HepG2 (cell line): ENCODE data around the gene NOXO1. TPM values are rescaled to one million over a fixed set of nuclear protein-coding genes. Genes with fewer than 3 reads are reported as not detected.

Experiments
- AKAP8 ChIP-seq: sonication (generic); formaldehyde crosslinking; IDR thresholded peaks from 2 replicates; pipeline ENCODE4 v1.5.1; 2020; ENCODE audit warnings: mild to moderate bottlenecking, missing genetic modification reagents
- KDM2A ChIP-seq: sonication (generic); formaldehyde crosslinking; IDR thresholded peaks from 2 replicates; pipeline ENCODE4 v1.4.0; 2020; ENCODE audit warnings: low read depth, missing genetic modification reagents, borderline replicate concordance
- NR2F2 ChIP-seq: IDR thresholded peaks from 2 replicates; pipeline ENCODE4 v1.6.1; 2012; ENCODE audit warnings: low read depth, inconsistent platforms, borderline replicate concordance
- NR2F6 ChIP-seq, 2 experiments: IDR thresholded peaks; 2 replicates each; pipeline ENCODE4 v1.6.1; 2016; ENCODE audit warnings: antibody characterized with exemption in 1 of 2, mild to moderate bottlenecking in 1 of 2
- RARA ChIP-seq: IDR thresholded peaks from 2 replicates; pipeline ENCODE4 v1.6.1; 2016; ENCODE audit warnings: missing genetic modification reagents, missing compliant biosample characterization
- RXRB ChIP-seq: IDR thresholded peaks from 2 replicates; pipeline ENCODE4 v1.6.1; 2016; ENCODE audit warnings: borderline replicate concordance, missing genetic modification reagents, missing compliant biosample characterization
- SCMH1 ChIP-seq: sonication (generic); formaldehyde crosslinking; IDR thresholded peaks from 2 replicates; pipeline ENCODE4 v1.9.0; 2021; ENCODE audit warnings: missing genetic modification reagents, mild to moderate bottlenecking, borderline replicate concordance
- SMAD1 ChIP-seq: sonication (generic); formaldehyde crosslinking; IDR thresholded peaks from 2 replicates; pipeline ENCODE4 v1.4.0; 2020; ENCODE audit warnings: missing genetic modification reagents, low read depth, mild to moderate bottlenecking, borderline replicate concordance
- ZFP90 ChIP-seq: sonication (generic); formaldehyde crosslinking; IDR thresholded peaks from 2 replicates; pipeline ENCODE4 v1.8.0; 2022; ENCODE audit warnings: missing genetic modification reagents, mild to moderate bottlenecking, inconsistent platforms, borderline replicate concordance
- ZNF496 ChIP-seq: sonication (generic); formaldehyde crosslinking; IDR thresholded peaks from 2 replicates; pipeline ENCODE4 v1.8.1; 2023; ENCODE audit warnings: mild to moderate bottlenecking, moderate library complexity, missing genetic modification reagents; ENCODE audit not compliant: insufficient replicate concordance
- ZNF83 ChIP-seq: sonication (generic); formaldehyde crosslinking; IDR thresholded peaks from 2 replicates; pipeline ENCODE4 v1.4.0; 2020; ENCODE audit warnings: missing genetic modification reagents, mild to moderate bottlenecking, borderline replicate concordance
- polyA plus RNA-seq, 8 experiments: library from polyadenylated mRNA; depleted of rRNA in 3 of 8; stranded (reverse) in 7 of 8; unstranded in 1 of 8; fragments of >200 nt; fragmentation: Illumina TruSeq in 4 of 8; extraction: Trizol in 4 of 8; gene quantifications; 2 replicates each; pipeline versions ENCODE4 v1.2.1 to v1.2.3, GENCODE V29; 2011 to 2016; ENCODE audit warnings: low read depth in 4 of 8, missing spikeins in 1 of 8, mixed read lengths in 1 of 8; ENCODE audit not compliant: insufficient read depth in 1 of 8
- total RNA-seq, 5 experiments: library from RNA; depleted of rRNA; stranded (reverse); fragments of >200 nt; fragmentation: Illumina TruSeq; extraction: Trizol; gene quantifications; 2 replicates each; pipeline ENCODE4 v1.2.3, GENCODE V29; 2016; ENCODE audit warnings: low read depth in 1 of 5
- TF ChIP-seq, protein P1 (sequence below): sonication (generic); formaldehyde crosslinking; IDR thresholded peaks from one replicate; pipeline ENCODE4 v1.5.1; 2020; ENCODE audit warnings: mild to moderate bottlenecking, missing genetic modification reagents; ENCODE audit errors: not compliant biosample characterization
- TF ChIP-seq, protein P2 (sequence below): IDR thresholded peaks from 2 replicates; pipeline ENCODE4 v1.6.1; 2018; ENCODE audit warnings: missing genetic modification reagents
- TF ChIP-seq, protein P3 (sequence below): sonication (generic); formaldehyde crosslinking; IDR thresholded peaks from 2 replicates; pipeline ENCODE4 v1.8.0; 2022; ENCODE audit warnings: mild to moderate bottlenecking, missing genetic modification reagents, moderate library complexity
- TF ChIP-seq, protein P4 (sequence below): sonication (generic); formaldehyde crosslinking; IDR thresholded peaks from 2 replicates; pipeline ENCODE4 v1.5.1; 2020; ENCODE audit warnings: missing genetic modification reagents, mild to moderate bottlenecking, borderline replicate concordance

The NOXO1 gene
- total and polyA plus RNA-seq, 2 of the 13 experiments (the other 11 are each of a cell fraction or from before 2014, with no cell fraction given), result 0.69 to 1.4 TPM

DNA sequence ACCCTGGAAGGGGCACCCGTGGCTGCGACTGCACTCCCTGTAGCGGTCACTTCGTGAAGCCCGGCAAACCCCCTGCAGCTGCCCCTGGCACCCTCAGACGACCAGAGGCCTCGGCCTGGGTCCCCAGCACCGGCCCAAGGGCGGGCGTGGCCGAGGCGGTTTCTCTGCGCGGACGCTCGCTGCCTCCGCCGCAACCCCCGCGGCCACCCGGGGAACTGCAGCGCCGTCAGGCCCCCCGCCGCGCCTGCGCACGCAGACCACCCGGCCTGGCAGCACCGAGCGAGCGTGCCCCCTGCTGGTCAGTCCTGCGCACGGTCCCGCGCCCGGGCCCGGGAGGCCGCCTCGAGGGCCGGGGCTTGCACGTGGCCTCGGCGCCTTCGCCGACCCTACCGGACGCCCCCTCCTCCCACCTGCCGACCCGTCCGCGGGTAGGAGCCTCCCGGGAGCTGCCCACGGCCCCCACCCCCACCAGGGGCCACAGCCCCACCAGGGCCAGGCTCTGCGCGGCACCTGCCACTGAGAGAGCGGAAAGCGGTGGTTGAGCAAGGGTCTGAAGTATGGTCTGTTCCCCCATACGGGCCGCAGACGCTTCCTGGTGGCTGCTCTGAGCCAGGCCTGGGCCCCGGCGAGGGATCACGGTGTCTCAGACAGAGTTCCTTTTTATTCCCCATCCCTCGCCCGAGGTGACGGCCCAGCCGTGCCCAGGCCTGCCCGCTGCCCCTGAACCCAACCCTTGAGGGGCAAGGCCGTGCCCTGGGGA is 51.5 kb downstream of the NOXO1 start (continued):
- TF ChIP-seq, protein P1, sequence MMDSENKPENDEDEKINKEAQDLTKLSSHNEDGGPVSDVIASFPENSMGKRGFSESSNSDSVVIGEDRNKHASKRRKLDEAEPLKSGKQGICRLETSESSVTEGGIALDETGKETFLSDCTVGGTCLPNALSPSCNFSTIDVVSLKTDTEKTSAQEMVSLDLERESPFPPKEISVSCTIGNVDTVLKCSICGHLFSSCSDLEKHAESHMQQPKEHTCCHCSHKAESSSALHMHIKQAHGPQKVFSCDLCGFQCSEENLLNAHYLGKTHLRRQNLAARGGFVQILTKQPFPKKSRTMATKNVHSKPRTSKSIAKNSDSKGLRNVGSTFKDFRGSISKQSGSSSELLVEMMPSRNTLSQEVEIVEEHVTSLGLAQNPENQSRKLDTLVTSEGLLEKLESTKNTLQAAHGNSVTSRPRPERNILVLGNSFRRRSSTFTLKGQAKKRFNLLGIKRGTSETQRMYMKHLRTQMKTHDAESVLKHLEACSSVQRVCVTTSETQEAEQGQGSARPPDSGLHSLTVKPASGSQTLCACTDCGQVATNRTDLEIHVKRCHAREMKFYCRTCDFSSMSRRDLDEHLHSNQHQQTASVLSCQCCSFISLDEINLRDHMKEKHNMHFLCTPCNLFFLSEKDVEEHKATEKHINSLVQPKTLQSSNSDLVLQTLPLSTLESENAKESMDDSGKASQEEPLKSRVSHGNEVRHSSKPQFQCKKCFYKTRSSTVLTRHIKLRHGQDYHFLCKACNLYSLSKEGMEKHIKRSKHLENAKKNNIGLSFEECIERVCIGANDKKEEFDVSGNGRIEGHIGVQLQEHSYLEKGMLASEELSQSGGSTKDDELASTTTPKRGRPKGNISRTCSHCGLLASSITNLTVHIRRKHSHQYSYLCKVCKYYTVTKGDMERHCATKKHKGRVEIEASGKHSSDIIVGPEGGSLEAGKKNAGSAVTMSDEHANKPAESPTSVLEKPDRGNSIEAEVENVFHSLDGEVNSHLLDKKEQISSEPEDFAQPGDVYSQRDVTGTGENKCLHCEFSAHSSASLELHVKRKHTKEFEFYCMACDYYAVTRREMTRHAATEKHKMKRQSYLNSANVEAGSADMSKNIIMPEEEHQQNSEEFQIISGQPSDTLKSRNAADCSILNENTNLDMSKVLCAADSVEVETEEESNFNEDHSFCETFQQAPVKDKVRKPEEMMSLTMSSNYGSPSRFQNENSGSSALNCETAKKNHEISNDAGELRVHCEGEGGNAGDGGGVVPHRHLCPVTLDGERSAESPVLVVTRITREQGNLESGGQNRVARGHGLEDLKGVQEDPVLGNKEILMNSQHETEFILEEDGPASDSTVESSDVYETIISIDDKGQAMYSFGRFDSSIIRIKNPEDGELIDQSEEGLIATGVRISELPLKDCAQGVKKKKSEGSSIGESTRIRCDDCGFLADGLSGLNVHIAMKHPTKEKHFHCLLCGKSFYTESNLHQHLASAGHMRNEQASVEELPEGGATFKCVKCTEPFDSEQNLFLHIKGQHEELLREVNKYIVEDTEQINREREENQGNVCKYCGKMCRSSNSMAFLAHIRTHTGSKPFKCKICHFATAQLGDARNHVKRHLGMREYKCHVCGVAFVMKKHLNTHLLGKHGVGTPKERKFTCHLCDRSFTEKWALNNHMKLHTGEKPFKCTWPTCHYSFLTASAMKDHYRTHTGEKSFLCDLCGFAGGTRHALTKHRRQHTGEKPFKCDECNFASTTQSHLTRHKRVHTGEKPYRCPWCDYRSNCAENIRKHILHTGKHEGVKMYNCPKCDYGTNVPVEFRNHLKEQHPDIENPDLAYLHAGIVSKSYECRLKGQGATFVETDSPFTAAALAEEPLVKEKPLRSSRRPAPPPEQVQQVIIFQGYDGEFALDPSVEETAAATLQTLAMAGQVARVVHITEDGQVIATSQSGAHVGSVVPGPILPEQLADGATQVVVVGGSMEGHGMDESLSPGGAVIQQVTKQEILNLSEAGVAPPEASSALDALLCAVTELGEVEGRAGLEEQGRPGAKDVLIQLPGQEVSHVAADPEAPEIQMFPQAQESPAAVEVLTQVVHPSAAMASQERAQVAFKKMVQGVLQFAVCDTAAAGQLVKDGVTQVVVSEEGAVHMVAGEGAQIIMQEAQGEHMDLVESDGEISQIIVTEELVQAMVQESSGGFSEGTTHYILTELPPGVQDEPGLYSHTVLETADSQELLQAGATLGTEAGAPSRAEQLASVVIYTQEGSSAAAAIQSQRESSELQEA (CRISPR knock-in tag), result no peak
- peak; percentile 58; the same call in 1 of the 2 replicates for TF ChIP-seq ZFP90
- TF ChIP-seq, protein P2, sequence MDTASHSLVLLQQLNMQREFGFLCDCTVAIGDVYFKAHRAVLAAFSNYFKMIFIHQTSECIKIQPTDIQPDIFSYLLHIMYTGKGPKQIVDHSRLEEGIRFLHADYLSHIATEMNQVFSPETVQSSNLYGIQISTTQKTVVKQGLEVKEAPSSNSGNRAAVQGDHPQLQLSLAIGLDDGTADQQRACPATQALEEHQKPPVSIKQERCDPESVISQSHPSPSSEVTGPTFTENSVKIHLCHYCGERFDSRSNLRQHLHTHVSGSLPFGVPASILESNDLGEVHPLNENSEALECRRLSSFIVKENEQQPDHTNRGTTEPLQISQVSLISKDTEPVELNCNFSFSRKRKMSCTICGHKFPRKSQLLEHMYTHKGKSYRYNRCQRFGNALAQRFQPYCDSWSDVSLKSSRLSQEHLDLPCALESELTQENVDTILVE, result no peak; the same call in 1 of the 2 replicates
- TF ChIP-seq NR2F6 (IDR thresholded peaks at IDR 0.05), result no peak
- TF ChIP-seq NR2F6 (CRISPR knock-in tag; IDR thresholded peaks at IDR 0.05), result no peak
- 0 out of 2 replicates have a peak, but pooled peaks have one; percentile 55 for TF ChIP-seq SMAD1 (CRISPR knock-in tag)
- peak; percentile 38; the same call in 1 of the 2 replicates for TF ChIP-seq RXRB (CRISPR knock-in tag)
- TF ChIP-seq KDM2A, result peak; percentile 43
- TF ChIP-seq SCMH1 (CRISPR knock-in tag), result no peak
- no peak for TF ChIP-seq ZNF83 (CRISPR knock-in tag)
- TF ChIP-seq AKAP8 (CRISPR knock-in tag), result peak; percentile 68; the same call in 1 of the 2 replicates
- no peak for TF ChIP-seq NR2F2
- TF ChIP-seq, protein P3, sequence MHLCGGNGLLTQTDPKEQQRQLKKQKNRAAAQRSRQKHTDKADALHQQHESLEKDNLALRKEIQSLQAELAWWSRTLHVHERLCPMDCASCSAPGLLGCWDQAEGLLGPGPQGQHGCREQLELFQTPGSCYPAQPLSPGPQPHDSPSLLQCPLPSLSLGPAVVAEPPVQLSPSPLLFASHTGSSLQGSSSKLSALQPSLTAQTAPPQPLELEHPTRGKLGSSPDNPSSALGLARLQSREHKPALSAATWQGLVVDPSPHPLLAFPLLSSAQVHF (CRISPR knock-in tag), result no peak
- TF ChIP-seq, protein P4, sequence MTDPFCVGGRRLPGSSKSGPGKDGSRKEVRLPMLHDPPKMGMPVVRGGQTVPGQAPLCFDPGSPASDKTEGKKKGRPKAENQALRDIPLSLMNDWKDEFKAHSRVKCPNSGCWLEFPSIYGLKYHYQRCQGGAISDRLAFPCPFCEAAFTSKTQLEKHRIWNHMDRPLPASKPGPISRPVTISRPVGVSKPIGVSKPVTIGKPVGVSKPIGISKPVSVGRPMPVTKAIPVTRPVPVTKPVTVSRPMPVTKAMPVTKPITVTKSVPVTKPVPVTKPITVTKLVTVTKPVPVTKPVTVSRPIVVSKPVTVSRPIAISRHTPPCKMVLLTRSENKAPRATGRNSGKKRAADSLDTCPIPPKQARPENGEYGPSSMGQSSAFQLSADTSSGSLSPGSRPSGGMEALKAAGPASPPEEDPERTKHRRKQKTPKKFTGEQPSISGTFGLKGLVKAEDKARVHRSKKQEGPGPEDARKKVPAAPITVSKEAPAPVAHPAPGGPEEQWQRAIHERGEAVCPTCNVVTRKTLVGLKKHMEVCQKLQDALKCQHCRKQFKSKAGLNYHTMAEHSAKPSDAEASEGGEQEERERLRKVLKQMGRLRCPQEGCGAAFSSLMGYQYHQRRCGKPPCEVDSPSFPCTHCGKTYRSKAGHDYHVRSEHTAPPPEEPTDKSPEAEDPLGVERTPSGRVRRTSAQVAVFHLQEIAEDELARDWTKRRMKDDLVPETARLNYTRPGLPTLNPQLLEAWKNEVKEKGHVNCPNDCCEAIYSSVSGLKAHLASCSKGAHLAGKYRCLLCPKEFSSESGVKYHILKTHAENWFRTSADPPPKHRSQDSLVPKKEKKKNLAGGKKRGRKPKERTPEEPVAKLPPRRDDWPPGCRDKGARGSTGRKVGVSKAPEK (CRISPR knock-in tag), result no peak
- peak; percentile 43; the same call in 1 of the 2 replicates for TF ChIP-seq RARA (CRISPR knock-in tag)
- TF ChIP-seq ZNF496, result no peak
